GM12878 (cell line): ENCODE measurements around the gene TAGLN.

ENCODE experiments used
- BRCA1 ChIP-seq: IDR thresholded peaks from 2 replicates; pipeline ENCODE4 v1.6.1; 2011; ENCODE audit warnings: low read depth, low read length, improper control_type of control experiment
- CHD4 ChIP-seq: fragments of 200-600 bp; sonication (generic); IDR thresholded peaks from 2 replicates; pipeline ENCODE4 v1.6.1; 2016; ENCODE audit warnings: mild to moderate bottlenecking
- EZH2 ChIP-seq: IDR thresholded peaks from 2 replicates; pipeline ENCODE4 v1.6.1; 2012; ENCODE audit warnings: low read depth, mild to moderate bottlenecking, control low read depth, inconsistent platforms, low read length, borderline replicate concordance; ENCODE audit not compliant: control insufficient read depth
- MAX ChIP-seq: IDR thresholded peaks from 2 replicates; pipeline ENCODE4 v1.6.1; 2012; ENCODE audit warnings: low read depth, low read length, improper control_type of control experiment
- POLR2A ChIP-seq: IDR thresholded peaks from 2 replicates; pipeline ENCODE4 v1.6.1; 2011; ENCODE audit warnings: low read depth, mild to moderate bottlenecking, low read length
- SRF ChIP-seq, 2 experiments: IDR thresholded peaks; 2 replicates each; pipeline ENCODE4 v1.6.1; 2011; ENCODE audit warnings: low read depth in 2 of 2, low read length in 2 of 2, mild to moderate bottlenecking in 1 of 2, moderate library complexity in 1 of 2
- ZNF592 ChIP-seq: fragments of 450-650 bp; IDR thresholded peaks from 2 replicates; pipeline ENCODE4 v1.6.1; 2017; ENCODE audit warnings: mild to moderate bottlenecking, moderate library complexity
- TF ChIP-seq, protein P1 (sequence below), 3 experiments: IDR thresholded peaks in 2 of 3; conservative IDR thresholded peaks in 1 of 3; 2 replicates each; pipeline ENCODE4 v1.5.1; 2011; ENCODE audit warnings: low read depth in 3 of 3, low read length in 3 of 3, mild to moderate bottlenecking in 3 of 3, control low read depth in 2 of 3, moderate library complexity in 2 of 3, inconsistent platforms in 1 of 3, mixed read lengths in 1 of 3; ENCODE audit not compliant: control insufficient read depth in 2 of 3, insufficient read depth in 1 of 3; ENCODE audit errors: extremely low read depth in 1 of 3
- TF ChIP-seq, protein P2 (sequence below): fragments of 450-650 bp; IDR thresholded peaks from 2 replicates; pipeline ENCODE4 v1.6.1; 2014; ENCODE audit warnings: mild to moderate bottlenecking
- TF ChIP-seq, protein P3 (sequence below): IDR thresholded peaks from 2 replicates; pipeline ENCODE4 v1.6.1; 2012; ENCODE audit warnings: low read depth, low read length, improper control_type of control experiment

- TF ChIP-seq CHD4 (no peak), POLR2A (no peak), BRCA1 (no peak), MAX (no peak), SRF (IDR thresholded peaks at IDR 0.05; ENCODE audit: low read depth in 2 of 2, low read length in 2 of 2) (no peak), ZNF592 (no peak), EZH2 (no peak)
- TF ChIP-seq, protein P1, sequence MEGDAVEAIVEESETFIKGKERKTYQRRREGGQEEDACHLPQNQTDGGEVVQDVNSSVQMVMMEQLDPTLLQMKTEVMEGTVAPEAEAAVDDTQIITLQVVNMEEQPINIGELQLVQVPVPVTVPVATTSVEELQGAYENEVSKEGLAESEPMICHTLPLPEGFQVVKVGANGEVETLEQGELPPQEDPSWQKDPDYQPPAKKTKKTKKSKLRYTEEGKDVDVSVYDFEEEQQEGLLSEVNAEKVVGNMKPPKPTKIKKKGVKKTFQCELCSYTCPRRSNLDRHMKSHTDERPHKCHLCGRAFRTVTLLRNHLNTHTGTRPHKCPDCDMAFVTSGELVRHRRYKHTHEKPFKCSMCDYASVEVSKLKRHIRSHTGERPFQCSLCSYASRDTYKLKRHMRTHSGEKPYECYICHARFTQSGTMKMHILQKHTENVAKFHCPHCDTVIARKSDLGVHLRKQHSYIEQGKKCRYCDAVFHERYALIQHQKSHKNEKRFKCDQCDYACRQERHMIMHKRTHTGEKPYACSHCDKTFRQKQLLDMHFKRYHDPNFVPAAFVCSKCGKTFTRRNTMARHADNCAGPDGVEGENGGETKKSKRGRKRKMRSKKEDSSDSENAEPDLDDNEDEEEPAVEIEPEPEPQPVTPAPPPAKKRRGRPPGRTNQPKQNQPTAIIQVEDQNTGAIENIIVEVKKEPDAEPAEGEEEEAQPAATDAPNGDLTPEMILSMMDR (IDR thresholded peaks at IDR 0.05 in 2 of 3, conservative IDR thresholded peaks at IDR 0.05 in 1 of 3; ENCODE audit: control insufficient read depth in 2 of 3, extremely low read depth in 1 of 3, insufficient read depth in 1 of 3, low read depth in 3 of 3, low read length in 3 of 3), result no peak
- TF ChIP-seq, protein P2, sequence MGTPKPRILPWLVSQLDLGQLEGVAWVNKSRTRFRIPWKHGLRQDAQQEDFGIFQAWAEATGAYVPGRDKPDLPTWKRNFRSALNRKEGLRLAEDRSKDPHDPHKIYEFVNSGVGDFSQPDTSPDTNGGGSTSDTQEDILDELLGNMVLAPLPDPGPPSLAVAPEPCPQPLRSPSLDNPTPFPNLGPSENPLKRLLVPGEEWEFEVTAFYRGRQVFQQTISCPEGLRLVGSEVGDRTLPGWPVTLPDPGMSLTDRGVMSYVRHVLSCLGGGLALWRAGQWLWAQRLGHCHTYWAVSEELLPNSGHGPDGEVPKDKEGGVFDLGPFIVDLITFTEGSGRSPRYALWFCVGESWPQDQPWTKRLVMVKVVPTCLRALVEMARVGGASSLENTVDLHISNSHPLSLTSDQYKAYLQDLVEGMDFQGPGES, result no peak
- TF ChIP-seq, protein P3, sequence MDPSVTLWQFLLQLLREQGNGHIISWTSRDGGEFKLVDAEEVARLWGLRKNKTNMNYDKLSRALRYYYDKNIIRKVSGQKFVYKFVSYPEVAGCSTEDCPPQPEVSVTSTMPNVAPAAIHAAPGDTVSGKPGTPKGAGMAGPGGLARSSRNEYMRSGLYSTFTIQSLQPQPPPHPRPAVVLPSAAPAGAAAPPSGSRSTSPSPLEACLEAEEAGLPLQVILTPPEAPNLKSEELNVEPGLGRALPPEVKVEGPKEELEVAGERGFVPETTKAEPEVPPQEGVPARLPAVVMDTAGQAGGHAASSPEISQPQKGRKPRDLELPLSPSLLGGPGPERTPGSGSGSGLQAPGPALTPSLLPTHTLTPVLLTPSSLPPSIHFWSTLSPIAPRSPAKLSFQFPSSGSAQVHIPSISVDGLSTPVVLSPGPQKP, result no peak
Measured at GRCh38 chr11:117166491-117166890, 32.7 kb upstream of the TAGLN start.
